Measurements from ENCODE around the gene TUT4.

DNA sequence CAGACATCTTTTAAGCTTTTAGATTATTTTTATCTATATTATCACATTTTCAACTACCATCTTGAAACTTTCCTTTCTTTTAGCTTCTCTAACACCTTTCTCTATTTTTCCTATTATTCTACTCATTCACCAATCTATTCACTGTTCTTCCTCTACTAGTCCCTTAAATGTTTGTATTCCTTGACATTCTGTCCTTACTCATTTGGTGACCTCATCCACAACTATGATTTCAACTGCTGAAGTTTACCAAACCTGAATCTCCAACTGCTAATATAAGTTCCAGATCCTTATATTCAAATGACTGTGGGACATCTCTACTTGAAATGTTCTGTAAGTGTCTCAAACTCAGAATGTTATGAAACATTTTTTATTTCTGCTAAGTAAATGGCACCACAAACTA is 49.2 kb downstream of the TUT4 start:
- TF ChIP-seq, protein P1, sequence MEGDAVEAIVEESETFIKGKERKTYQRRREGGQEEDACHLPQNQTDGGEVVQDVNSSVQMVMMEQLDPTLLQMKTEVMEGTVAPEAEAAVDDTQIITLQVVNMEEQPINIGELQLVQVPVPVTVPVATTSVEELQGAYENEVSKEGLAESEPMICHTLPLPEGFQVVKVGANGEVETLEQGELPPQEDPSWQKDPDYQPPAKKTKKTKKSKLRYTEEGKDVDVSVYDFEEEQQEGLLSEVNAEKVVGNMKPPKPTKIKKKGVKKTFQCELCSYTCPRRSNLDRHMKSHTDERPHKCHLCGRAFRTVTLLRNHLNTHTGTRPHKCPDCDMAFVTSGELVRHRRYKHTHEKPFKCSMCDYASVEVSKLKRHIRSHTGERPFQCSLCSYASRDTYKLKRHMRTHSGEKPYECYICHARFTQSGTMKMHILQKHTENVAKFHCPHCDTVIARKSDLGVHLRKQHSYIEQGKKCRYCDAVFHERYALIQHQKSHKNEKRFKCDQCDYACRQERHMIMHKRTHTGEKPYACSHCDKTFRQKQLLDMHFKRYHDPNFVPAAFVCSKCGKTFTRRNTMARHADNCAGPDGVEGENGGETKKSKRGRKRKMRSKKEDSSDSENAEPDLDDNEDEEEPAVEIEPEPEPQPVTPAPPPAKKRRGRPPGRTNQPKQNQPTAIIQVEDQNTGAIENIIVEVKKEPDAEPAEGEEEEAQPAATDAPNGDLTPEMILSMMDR (IDR thresholded peaks at IDR 0.05) = no peak
- TF ChIP-seq POLR2A (IDR thresholded peaks at IDR 0.05) = no peak

All from breast epithelium (tissue), 3 donors.